Measurements from ENCODE around the gene ARL10.

The ARL10 gene

DNA sequence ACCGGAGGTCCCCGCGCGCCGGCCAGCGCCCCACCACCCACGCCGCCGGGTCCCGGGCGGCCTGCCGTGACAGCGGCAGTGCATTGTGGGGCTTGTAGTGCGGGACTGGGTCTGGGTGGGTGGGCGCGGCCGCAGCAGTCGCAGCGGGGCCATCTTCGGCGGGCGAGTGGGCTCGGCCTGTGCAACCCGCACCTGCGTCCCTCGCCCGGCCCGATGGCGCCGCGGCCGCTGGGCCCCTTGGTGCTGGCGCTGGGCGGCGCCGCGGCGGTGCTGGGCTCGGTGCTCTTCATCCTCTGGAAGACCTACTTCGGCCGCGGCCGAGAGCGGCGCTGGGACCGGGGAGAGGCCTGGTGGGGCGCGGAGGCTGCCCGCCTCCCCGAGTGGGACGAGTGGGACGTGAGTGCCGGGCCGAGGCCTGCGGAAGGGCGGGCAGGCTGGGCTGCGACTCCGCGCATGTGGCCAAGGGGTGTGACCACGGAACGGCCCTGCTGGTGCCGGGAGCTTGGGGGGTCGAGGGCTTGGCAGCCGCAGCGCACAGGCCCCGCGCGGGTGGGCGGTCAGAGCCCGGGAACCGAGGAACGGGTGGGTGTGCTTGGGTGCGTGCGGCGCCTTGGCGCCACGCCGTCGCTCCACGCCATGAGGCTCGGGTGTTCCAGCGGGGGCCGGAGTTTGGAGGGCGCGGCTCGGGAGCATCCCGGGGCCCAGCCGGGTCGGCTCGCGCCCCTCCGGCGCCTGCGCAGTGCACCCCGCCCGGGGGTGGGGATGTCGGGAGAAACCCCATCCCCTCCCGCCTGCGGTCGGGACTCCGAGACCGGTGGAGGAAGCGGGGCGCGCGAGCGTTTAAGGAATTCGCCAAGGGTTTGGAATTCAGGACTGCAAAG lies at the start of gene ARL10:
Gene ARL10, plus strand, starts transcription at position 137 of the 881 bp plus-strand sequence. Its CDS starts 77 bp downstream, at position 214.
- DNase-seq = peak; percentile 62

GRCh38 chr5:176317534-176318374 lies 47.5 kb upstream of the ARL10 start:
- DNase-seq = no peak

DNA sequence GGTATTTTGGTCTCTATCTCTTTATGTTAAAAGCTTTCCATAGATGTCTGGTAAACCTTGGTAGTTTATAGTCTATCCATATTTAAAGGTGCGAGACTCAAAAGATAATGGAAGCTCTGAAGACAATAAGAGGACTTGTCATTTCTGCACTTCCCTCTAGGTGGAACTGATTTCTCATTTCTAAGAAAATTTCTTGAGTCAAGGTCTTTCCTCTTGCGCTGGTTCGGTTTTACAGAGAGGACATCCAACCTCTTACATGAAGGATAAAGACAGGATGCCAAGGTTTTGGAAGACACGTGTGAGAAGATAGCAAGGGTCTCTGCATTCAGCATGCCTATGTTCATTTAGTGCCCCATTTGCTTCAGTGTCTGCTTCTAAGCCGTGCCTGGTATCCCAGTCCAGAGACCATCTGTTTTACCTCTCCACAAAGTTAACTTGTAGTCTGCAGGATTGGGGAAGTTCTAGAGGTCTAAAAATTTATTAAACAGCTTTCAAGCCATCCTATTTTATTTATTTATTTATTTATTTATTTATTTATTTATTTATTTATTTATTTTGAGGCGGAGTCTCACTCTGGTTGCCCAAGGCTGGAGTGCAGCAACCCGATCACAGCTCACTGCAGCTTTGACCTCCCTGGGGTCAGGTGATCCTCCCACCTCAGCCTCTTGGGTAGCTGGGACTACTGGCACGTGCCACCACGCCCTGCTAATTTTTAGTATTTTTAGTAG lies 45.3 kb upstream of the ARL10 start:
- no peak for DNase-seq

GRCh38 chr5:176320577-176320976 lies 44.7 kb upstream of the ARL10 start:
- DNase-seq = no peak

- DNase-seq = no peak
These were observed 31.1 kb upstream of the ARL10 start for GRCh38 chr5:176334031-176334770.

GRCh38 chr5:176337913-176338312 lies 27.4 kb upstream of the ARL10 start:
- DNase-seq = no peak

- no peak for DNase-seq
These were observed 26.0 kb upstream of the ARL10 start for GRCh38 chr5:176339304-176339703.

DNA sequence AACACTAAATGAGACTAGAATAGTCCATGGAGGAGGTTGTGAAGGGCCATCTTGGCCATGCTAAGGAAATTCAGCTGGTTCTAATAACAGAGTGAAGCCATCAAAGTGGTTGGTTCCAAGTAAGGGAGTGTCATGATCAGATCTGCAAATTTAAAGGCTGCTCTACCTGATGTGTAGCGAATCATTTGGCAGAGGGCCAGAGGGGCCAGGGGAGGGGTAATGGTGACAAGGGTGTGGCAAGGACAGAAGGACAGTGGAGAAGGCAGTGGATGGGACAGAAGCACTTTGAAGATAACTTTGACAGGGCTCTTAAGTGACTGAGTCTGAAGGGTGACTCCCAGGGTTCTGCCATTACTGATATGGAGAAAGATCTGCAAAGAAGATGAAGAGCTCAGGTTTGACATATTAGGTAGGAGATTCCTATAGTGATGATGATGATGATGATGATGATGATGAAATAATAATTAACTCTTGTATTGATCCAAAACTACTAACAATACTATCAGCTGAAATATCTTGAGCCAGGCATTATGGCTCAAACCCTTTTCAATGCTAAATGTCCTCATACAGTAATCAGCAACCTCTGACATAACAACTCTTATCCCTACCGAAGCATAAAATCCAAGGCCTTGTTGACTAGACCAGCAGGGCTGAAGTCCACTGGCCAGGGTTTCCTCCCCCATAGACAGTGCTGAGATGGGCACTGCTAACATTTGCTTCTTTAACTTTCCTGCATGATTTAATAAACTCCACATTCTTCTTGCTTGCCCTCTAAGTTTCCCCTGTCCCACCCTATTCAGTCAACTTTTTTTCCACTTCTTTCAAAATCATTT lies 23.7 kb upstream of the ARL10 start:
- DNase-seq = no peak

GRCh38 chr5:176342158-176342483 lies 23.2 kb upstream of the ARL10 start:
- no peak for DNase-seq

GRCh38 chr5:176342766-176343458 lies 22.4 kb upstream of the ARL10 start:
- no peak for DNase-seq

DNA sequence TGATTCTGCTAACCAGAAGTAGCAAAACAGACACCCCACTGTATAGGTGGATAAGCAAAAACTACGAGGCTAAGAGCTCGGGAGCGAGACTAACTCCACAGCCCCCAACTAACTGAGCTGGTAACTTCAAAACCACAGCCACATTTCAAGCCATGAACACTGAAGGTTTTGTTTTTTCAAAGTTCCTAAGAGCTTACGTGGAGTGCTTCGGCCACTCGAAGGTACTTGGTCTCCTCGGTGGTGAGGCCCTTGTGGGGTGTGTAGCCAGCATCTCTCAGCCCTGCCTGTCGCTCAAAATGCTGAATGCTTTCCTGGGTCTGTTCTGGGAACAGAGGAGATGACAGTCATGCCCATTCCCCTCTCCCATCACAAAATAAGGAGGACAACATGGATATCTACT lies 14.9 kb upstream of the ARL10 start:
- no peak for DNase-seq

DNA sequence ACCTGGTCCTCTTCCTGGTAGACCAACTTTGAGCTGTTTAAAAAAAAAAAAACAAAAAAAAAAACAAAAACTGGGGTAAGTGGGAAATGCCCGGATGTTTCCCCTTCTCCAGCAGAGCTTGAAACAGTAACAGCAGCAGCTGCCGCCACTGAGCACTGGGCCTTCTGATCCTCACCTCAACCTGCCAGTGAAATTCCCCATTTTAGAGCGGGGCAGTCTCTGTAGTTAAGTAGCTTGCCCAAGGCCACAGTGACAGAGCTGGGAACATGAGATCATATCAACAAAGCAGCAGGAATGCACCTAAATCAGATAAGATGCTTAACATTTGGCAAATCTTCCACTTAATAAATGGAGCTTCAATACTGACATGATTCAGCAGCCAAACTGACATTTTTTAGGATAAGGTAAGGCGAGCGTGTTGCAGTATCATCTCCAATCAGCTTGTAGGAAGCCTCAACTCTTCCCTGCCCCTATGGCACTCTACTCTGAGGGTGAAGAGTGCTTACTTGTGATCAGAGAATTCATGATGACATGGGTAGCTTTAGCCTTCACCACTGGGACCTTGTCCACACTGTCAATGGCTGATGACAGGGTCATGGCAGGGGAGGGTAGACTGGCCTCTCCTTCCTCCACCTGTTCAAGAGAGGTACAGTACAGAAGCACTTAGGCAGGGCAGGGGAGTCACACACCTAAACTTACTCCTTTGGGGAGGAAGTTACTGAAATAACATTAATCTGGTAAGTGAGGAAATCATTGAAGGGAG lies 13.0 kb upstream of the ARL10 start:
- DNase-seq = no peak

DNA sequence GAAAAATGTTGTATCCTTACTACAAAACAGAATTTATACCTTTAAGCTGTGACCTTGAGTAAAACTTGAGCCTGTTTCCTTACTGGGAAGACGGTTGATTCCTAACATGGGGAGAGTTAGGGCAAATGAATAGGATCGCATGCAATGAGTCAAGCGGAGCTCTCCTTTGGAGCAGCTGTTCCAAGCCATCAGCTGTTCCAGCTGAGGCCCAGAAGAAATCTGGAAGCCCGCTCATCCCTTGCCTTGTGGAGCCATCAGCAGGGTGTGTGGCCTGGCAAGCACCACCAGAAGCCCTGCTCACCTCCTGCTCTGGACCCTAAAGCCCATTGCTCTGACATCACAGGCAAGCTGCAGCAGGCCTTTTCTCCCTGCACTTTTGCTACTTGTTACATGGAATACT lies 11.8 kb upstream of the ARL10 start:
- no peak for DNase-seq

DNA sequence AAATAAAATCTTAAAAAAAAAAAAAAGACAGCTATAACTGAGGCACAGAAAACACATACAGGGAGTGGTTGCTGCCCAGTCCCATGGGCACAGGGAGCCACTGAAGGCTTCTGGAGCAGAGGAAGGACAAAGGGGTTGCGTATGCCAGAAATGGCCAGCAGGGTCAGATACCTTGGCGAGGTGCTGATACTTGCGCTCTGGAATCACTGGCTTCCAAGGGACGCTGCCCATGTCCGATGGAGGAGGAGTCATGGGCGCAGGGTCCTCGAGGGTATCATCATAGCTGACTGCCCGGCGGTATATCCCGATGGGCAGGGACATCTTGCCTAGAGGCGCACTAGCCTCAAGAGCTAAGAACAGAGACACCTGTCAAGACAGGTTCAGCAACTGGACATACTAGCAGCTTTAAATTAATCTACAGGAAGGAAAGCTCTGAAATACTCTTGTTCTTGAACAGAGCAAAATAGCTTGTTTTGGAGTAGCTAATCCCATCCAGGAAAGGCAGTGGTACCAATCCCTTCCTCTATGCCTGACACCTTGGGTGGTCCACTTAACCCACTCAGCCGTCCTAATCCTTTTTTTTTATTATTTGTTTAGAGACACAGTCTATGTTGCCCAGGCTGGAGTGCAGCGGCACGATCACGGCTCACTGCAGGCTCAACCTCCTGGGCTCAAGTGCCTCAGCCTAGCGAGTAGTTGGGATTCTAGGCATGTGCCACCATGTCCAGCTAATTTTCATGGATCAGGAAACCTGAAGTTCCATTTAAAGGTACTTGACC lies 9.7 kb upstream of the ARL10 start:
- no peak for DNase-seq

DNA sequence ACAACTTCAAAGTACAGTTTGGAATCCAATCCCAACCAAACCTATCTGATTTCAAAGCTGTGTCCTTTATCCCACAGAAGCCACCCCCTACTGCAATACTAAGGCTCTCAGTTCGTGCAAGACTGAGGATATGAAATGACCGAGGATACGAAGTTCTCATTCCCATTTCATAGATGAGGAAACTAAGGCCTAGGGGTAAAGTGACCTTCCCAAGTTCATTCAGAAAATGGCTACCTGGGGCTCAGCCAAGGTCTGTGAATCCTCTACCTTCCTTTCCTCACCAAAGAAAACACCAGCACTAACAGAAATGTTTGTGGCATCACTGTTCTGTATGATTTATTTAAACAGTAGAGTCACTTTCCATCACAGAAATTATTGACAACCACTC lies 9.1 kb upstream of the ARL10 start:
- no peak for DNase-seq

DNA sequence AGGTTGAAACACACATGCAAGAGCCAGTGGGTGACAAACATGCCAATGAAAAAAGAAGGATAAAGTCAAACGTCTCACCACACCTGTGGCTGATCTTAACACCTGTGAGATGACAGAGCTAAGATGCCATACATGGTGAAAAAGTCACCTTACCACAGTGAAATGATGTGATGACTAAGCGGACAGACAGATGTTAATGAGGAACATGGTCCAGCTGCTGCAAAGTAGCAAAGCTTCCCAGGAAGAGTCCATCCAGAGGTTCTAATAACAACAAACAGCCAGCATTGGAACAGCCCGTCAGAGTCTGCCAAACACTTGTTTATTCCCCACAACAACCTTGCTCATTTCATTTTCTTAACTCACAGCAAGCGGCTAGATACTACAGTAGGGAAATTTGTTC lies 5.6 kb upstream of the ARL10 start:
- no peak for DNase-seq

GRCh38 chr5:176360894-176361436 lies 4.3 kb upstream of the ARL10 start:
- DNase-seq = no peak

DNA sequence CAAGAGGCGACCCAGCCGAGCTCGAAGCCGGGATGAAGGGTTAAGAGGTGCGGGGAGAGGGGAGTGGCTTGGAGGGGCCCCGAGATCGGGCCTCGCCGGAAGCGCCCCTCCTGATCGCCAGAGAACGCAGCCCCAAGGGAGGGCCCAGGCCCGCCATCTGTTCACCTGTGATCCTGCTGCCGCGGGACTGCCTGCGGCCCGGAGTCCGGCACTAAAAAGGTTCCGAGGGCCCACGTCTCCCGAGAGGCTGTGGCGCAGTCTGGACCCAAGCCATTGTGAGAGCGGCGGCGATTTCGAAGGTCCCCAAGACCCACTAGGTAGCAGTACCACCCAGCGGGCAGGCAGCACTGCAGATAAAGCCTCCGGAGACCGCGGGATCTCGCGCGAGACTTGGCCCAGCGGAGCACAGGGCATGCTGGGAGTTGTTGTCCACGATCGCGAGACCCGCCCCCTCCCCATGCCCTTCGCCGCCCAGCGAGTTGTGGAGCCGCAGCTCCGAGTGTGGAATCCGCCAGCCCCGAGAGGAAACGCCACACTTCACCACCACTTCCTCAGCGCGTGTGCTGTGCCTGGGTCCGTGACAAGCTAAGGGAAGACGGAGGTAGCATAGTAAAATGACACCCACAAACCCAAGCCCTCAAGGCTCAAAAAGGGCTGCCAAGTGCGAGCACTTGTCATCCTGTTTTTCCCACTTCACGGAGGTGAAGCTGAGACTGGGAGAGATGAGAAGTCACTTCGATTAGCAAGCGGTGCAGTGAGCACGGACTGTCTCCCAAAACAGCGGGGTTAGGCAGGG lies 3.7 kb upstream of the ARL10 start, which contains the start of gene KIAA1191:
Gene KIAA1191, minus strand, starts transcription at position 328 of the 796 bp plus-strand sequence. CDS start 2,256 bp downstream, outside the sequence.
- DNase-seq = peak; percentile 93
